Glutamatergic neuron (in vitro differentiated cells): ENCODE results near the gene INMT. TPM values are rescaled to one million over a fixed set of nuclear protein-coding genes. Genes with fewer than 3 reads are reported as not detected.
A peak's percentile ranks its signal among the peaks of the same experiment; 100 is the strongest.

Experiments
- DNase-seq: peaks from one replicate; pipeline ENCODE4 v3.0.0; 2022
- H3K27ac Mint-ChIP-seq: one replicate; pipeline ENCODE4 v1.8.0; 2020; ENCODE audit warnings: mild to moderate bottlenecking, mixed read lengths, inconsistent platforms; ENCODE audit not compliant: unreplicated experiment
- H3K27me3 Mint-ChIP-seq: one replicate; pipeline ENCODE4 v1.8.0; 2020; ENCODE audit warnings: mild to moderate bottlenecking, moderate library complexity, mixed read lengths, inconsistent platforms; ENCODE audit not compliant: unreplicated experiment
- H3K36me3 Mint-ChIP-seq: one replicate; pipeline ENCODE4 v1.8.0; 2020; ENCODE audit warnings: mild to moderate bottlenecking, mixed read lengths, inconsistent platforms; ENCODE audit not compliant: unreplicated experiment
- H3K4me1 Mint-ChIP-seq: one replicate; pipeline ENCODE4 v1.8.0; 2020; ENCODE audit warnings: mild to moderate bottlenecking, low read depth, mixed read lengths, inconsistent platforms; ENCODE audit not compliant: unreplicated experiment
- H3K4me3 Mint-ChIP-seq: one replicate; pipeline ENCODE4 v1.8.0; 2020; ENCODE audit warnings: mild to moderate bottlenecking, mixed read lengths, inconsistent platforms; ENCODE audit not compliant: unreplicated experiment
- H3K9me3 Mint-ChIP-seq: one replicate; pipeline ENCODE4 v1.8.0; 2020; ENCODE audit warnings: mild to moderate bottlenecking, moderate library complexity, mixed read lengths, inconsistent platforms; ENCODE audit not compliant: unreplicated experiment
- total RNA-seq: library from RNA; stranded (reverse); fragmentation: NEBNext Ultra II Directional; extraction: Animal tissue kit (Norgen Biotek cat#: 25700); gene quantifications from one replicate; pipeline ENCODE4 v1.2.1, GENCODE V29; 2021; ENCODE audit not compliant: unreplicated experiment
- TF ChIP-seq, protein P1 (sequence below): fragments of 200-600 bp; sonication (generic); IDR thresholded peaks from one replicate; pipeline ENCODE4 v1.5.0; 2021; ENCODE audit not compliant: partially characterized antibody, unreplicated experiment

The INMT gene
- total RNA-seq, 1 donor from 2014 or later: 1.7 TPM

DNA sequence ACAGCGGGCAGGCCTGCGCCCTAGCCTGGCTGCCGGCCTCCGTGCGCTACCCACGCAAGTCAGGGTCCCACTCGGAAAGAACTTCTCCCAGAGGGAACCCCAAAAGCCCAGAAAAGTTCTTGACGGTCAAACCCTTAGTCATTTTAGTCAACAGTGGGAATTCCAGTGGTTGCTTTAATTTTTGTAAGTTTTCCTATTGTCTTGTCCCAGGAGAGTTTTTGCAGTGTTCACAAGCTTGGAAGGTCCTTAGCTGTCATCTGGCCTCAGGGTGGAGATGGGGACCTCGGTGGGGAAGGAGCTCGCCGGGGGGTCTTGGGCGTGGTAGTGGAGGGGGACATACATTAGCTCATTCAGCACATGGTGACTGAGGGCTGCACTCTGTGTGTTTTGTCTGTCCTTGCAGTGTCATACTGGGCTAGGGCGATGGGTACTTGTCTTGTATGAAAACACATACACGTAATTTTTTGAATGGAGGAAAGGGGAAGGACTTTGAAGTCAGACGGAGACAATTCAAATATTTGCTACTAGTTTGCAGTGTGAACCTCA lies 20.0 kb downstream of the INMT start:
- TF ChIP-seq, protein P1, sequence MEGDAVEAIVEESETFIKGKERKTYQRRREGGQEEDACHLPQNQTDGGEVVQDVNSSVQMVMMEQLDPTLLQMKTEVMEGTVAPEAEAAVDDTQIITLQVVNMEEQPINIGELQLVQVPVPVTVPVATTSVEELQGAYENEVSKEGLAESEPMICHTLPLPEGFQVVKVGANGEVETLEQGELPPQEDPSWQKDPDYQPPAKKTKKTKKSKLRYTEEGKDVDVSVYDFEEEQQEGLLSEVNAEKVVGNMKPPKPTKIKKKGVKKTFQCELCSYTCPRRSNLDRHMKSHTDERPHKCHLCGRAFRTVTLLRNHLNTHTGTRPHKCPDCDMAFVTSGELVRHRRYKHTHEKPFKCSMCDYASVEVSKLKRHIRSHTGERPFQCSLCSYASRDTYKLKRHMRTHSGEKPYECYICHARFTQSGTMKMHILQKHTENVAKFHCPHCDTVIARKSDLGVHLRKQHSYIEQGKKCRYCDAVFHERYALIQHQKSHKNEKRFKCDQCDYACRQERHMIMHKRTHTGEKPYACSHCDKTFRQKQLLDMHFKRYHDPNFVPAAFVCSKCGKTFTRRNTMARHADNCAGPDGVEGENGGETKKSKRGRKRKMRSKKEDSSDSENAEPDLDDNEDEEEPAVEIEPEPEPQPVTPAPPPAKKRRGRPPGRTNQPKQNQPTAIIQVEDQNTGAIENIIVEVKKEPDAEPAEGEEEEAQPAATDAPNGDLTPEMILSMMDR: no peak
- no peak for DNase-seq
- no peaks in the 10 kb centered on the region for H3K9me3 Mint-ChIP-seq
- peak overlapping the region; percentile 87 for H3K4me3 Mint-ChIP-seq
- peaks cover 5% of the 10 kb centered on the region for H3K27me3 Mint-ChIP-seq
- peak overlapping the region; percentile 16 for H3K27ac Mint-ChIP-seq
- peaks cover 3% of the 10 kb centered on the region for H3K4me1 Mint-ChIP-seq
- peaks cover 4% of the 10 kb centered on the region for H3K36me3 Mint-ChIP-seq

GRCh38 chr7:30772984-30773383 lies 21.0 kb downstream of the INMT start:
- no peak for DNase-seq
- Mint-ChIP-seq H3K9me3 (no peaks in the 10 kb centered on the region), H3K27ac (no peak overlapping the region), H3K4me1 (peaks cover 3% of the 10 kb centered on the region), H3K4me3 (no peak overlapping the region), H3K27me3 (peaks cover 5% of the 10 kb centered on the region), H3K36me3 (peaks cover 4% of the 10 kb centered on the region)
- TF ChIP-seq, protein P1: no peak

DNA sequence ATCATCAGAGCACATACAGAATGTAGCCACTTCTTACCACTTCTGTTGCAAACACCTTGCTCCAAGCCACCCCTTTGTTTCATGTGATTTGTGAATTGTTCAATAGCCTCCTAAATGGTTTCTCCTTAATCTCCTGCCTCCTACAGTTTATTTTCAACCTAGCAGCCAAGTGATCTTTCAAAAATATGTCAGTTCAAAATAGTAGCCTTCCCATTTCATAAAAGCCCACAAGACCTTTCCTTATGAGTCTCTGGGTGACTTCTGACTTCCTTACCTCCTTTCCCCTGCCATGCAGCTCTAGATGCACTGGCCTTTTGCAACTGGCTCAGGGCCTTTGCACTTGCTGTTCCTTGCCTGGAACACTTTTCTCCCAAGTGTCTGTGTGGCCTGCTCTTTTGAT lies 24.1 kb downstream of the INMT start:
- DNase-seq: no peak

DNA sequence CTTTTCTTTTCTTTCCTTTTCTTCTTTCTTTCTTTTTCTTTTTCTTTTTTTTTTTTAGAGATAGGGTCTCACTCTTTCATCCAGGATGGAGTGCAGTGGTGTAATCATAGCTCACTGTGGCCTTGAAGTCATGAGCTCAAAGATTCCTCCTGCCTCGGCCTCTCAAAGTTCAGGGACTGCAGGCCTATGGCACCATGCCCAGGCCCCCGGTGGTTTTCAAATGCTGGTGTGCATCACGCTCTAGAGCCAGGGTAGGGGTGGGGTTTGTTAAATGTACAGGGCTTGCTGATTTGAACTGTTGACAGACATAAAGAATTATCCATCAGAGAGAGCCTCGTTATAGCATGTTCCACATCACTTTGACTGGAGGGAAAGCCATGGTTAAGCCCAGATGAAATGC lies 25.0 kb downstream of the INMT start:
- TF ChIP-seq, protein P1: no peak
- no peaks in the 10 kb centered on the region for H3K9me3 Mint-ChIP-seq
- no peaks in the 10 kb centered on the region for H3K36me3 Mint-ChIP-seq
- H3K27me3 Mint-ChIP-seq: peaks cover 4% of the 10 kb centered on the region
- no peak overlapping the region for H3K4me3 Mint-ChIP-seq
- no peak overlapping the region for H3K27ac Mint-ChIP-seq
- peaks cover 3% of the 10 kb centered on the region for H3K4me1 Mint-ChIP-seq
- no peak for DNase-seq

More for the DNA sequence above, 24.1 kb downstream of the INMT start:
- no peak overlapping the region for H3K27ac Mint-ChIP-seq
- H3K9me3 Mint-ChIP-seq: no peaks in the 10 kb centered on the region
- H3K4me3 Mint-ChIP-seq: no peak overlapping the region
- TF ChIP-seq, protein P1: no peak
- H3K36me3 Mint-ChIP-seq: no peaks in the 10 kb centered on the region
- peaks cover 3% of the 10 kb centered on the region for H3K4me1 Mint-ChIP-seq
- H3K27me3 Mint-ChIP-seq: peaks cover 4% of the 10 kb centered on the region

- Mint-ChIP-seq H3K27ac (no peak overlapping the region), H3K27me3 (peaks cover 2% of the 10 kb centered on the region), H3K4me3 (no peak overlapping the region), H3K4me1 (no peaks in the 10 kb centered on the region), H3K36me3 (no peaks in the 10 kb centered on the region), H3K9me3 (no peaks in the 10 kb centered on the region)
- DNase-seq: no peak
- TF ChIP-seq, protein P1: no peak
These were observed 26.5 kb downstream of the INMT start for GRCh38 chr7:30778255-30779025.
